HepG2 (cell line): ENCODE measurements around the gene GATA5. TPM values are rescaled to one million over a fixed set of nuclear protein-coding genes. Genes with fewer than 3 reads are reported as not detected.

Experiments used
- ATAC-seq: fragments of 200-7000 bp; cut with Tn5 transposase; 3 replicates; pipeline ENCODE4 v1.9.1; 2020; ENCODE audit warnings: mild to moderate bottlenecking, moderate library complexity
- BruUV-seq: library from RNA; stranded (reverse); fragments of 400-500 nt; replicated peaks from 2 replicates; lab custom pipeline; 2021; lab: Mats Ljungman, UMichigan
- CTCF ChIA-PET: fragments of 300-600 bp; formaldehyde crosslinking; extraction: SDS; loops from one replicate; lab custom pipeline; 2021; ENCODE audit warnings: low total read pairs, inconsistent platforms, low intra/inter-chr PET ratio; lab: Yijun Ruan, JAX
- POLR2A ChIA-PET: fragments of 350-600 bp; sonication (Branson Sonifier 250); formaldehyde crosslinking; loops from one replicate; lab custom pipeline; 2020; ENCODE audit warnings: antibody characterized with exemption, inconsistent platforms; lab: Yijun Ruan, JAX
- DNase-seq: peaks from one replicate; pipeline ENCODE4 v3.0.0-alpha.2; 2015; ENCODE audit warnings: low spot score
- FAIRE-seq: peaks from 3 replicates; lab custom pipeline; 2011; peaks lifted over from hg19 to GRCh38; lab: Jason Lieb, UNC
- H2AFZ ChIP-seq: one replicate; pipeline ENCODE4 v1.6.1; 2011; ENCODE audit warnings: low read length, inconsistent platforms
- H3K27ac ChIP-seq: fragments of 300-600 bp; 3 replicates; pipeline ENCODE4 v1.8.0; 2011; ENCODE audit warnings: mixed run types, mild to moderate bottlenecking, mixed read lengths, low read length, inconsistent platforms; ENCODE audit not compliant: insufficient read depth; ENCODE audit errors: extremely low read length
- H3K27me3 ChIP-seq, 2 experiments: fragments of 200-600 bp in 1 of 2; 2 replicates in 1 of 2; 3 replicates in 1 of 2; pipeline versions ENCODE4 v1.6.0 to v1.8.0; 2011; ENCODE audit warnings: low read length in 2 of 2, mild to moderate bottlenecking in 2 of 2, moderate library complexity in 2 of 2, inconsistent platforms in 1 of 2; ENCODE audit not compliant: insufficient read depth in 2 of 2, control insufficient read depth in 1 of 2
- H3K36me3 ChIP-seq, 2 experiments: fragments of 200-600 bp in 1 of 2; replicated peaks in 1 of 2; 2 replicates in 1 of 2; 3 replicates in 1 of 2; pipeline versions ENCODE4 v1.5.1 to v1.8.0; 2011; ENCODE audit warnings: low read length in 2 of 2, inconsistent platforms in 1 of 2; ENCODE audit not compliant: insufficient read depth in 2 of 2, control insufficient read depth in 1 of 2
- H3K4me1 ChIP-seq: 2 replicates; pipeline ENCODE4 v1.5.1; 2012; ENCODE audit warnings: low read length, inconsistent platforms; ENCODE audit not compliant: insufficient read depth
- H3K4me2 ChIP-seq: 2 replicates; pipeline ENCODE4 v1.6.0; 2011; ENCODE audit warnings: low read depth, low read length, inconsistent platforms
- H3K4me3 ChIP-seq, 3 experiments: fragments of 200-600 bp in 1 of 3; sonication (generic), shearing (Covaris generic) in 1 of 3; replicated peaks in 1 of 3; 2 replicates each; pipeline ENCODE4 v1.5.1; 2011 to 2016; ENCODE audit warnings: low read length in 3 of 3, inconsistent platforms in 2 of 3, low read depth in 2 of 3, mild to moderate bottlenecking in 2 of 3, control low read depth in 1 of 3, mixed read lengths in 1 of 3; ENCODE audit not compliant: insufficient read depth in 1 of 3
- H3K79me2 ChIP-seq: one replicate; pipeline ENCODE4 v1.6.1; 2011; ENCODE audit warnings: low read length, inconsistent platforms; ENCODE audit not compliant: insufficient read depth
- H3K9ac ChIP-seq: 2 replicates; pipeline ENCODE4 v1.6.0; 2011; ENCODE audit warnings: mild to moderate bottlenecking, low read depth, low read length, inconsistent platforms; ENCODE audit not compliant: insufficient read depth
- H3K9me3 ChIP-seq: 2 replicates; pipeline ENCODE4 v1.5.1; 2012; ENCODE audit warnings: mild to moderate bottlenecking, low read length
- H4K20me1 ChIP-seq: 2 replicates; pipeline ENCODE4 v1.6.0; 2011; ENCODE audit warnings: inconsistent platforms, mild to moderate bottlenecking, low read length, moderate library complexity; ENCODE audit not compliant: insufficient read depth
- ATAD3A ChIP-seq: sonication (generic); formaldehyde crosslinking; IDR thresholded peaks from 2 replicates; pipeline ENCODE4 v1.4.0; 2020; ENCODE audit warnings: missing genetic modification reagents
- CBX5 ChIP-seq: sonication (generic); formaldehyde crosslinking; IDR thresholded peaks from 2 replicates; pipeline ENCODE4 v1.4.0; 2020; ENCODE audit warnings: missing genetic modification reagents, borderline replicate concordance
- CENPBD1 ChIP-seq: sonication (generic); formaldehyde crosslinking; IDR thresholded peaks from 2 replicates; pipeline ENCODE4 v1.8.0; 2022; ENCODE audit warnings: missing genetic modification reagents, low read depth, mild to moderate bottlenecking, borderline replicate concordance
- CERS6 ChIP-seq: sonication (generic); formaldehyde crosslinking; IDR thresholded peaks from 2 replicates; pipeline ENCODE4 v1.5.0; 2020; ENCODE audit warnings: missing genetic modification reagents
- HES4 ChIP-seq: sonication (generic); formaldehyde crosslinking; IDR thresholded peaks from 2 replicates; pipeline ENCODE4 v1.9.0; 2021; ENCODE audit warnings: mild to moderate bottlenecking, missing genetic modification reagents, borderline replicate concordance
- MBNL3 ChIP-seq: fragments of 250-450 bp; sonication (Bioruptor Pico); conservative IDR thresholded peaks from 2 replicates; pipeline ENCODE4 v1.8.0; 2022; ENCODE audit warnings: mild to moderate bottlenecking, inconsistent platforms
- TBX3 ChIP-seq: fragments of 450-650 bp; IDR thresholded peaks from 2 replicates; pipeline ENCODE4 v1.6.1; 2017; ENCODE audit warnings: antibody characterized with exemption, mild to moderate bottlenecking, inconsistent platforms, borderline replicate concordance
- ZIK1 ChIP-seq: sonication (generic); formaldehyde crosslinking; IDR thresholded peaks from 2 replicates; pipeline ENCODE4 v1.5.0; 2020; ENCODE audit warnings: mild to moderate bottlenecking, low read depth, missing genetic modification reagents, borderline replicate concordance
- ZNF138 ChIP-seq: sonication (generic); formaldehyde crosslinking; IDR thresholded peaks from 2 replicates; pipeline ENCODE4 v1.5.0; 2020; ENCODE audit warnings: mild to moderate bottlenecking, low read depth, missing genetic modification reagents
- ZNF329 ChIP-seq: sonication (generic); formaldehyde crosslinking; IDR thresholded peaks from 2 replicates; pipeline ENCODE4 v1.9.0; 2021; ENCODE audit warnings: low read depth, mild to moderate bottlenecking, missing genetic modification reagents
- ZNF598 ChIP-seq: sonication (generic); formaldehyde crosslinking; IDR thresholded peaks from 2 replicates; pipeline ENCODE4 v1.5.1; 2020; ENCODE audit warnings: mild to moderate bottlenecking, missing genetic modification reagents, borderline replicate concordance
- ZNF790 ChIP-seq: sonication (generic); formaldehyde crosslinking; IDR thresholded peaks from 2 replicates; pipeline ENCODE4 v1.8.0; 2022; ENCODE audit warnings: missing genetic modification reagents, mild to moderate bottlenecking, borderline replicate concordance
- ZNF816 ChIP-seq: sonication (generic); formaldehyde crosslinking; IDR thresholded peaks from 2 replicates; pipeline ENCODE4 v1.8.0; 2022; ENCODE audit warnings: missing genetic modification reagents, mild to moderate bottlenecking, borderline replicate concordance
- ZNF878 ChIP-seq: sonication (generic); formaldehyde crosslinking; IDR thresholded peaks from 2 replicates; pipeline ENCODE4 v1.8.1; 2023; ENCODE audit warnings: mild to moderate bottlenecking, missing genetic modification reagents, moderate library complexity
- ZSCAN31 ChIP-seq: sonication (generic); formaldehyde crosslinking; IDR thresholded peaks from 2 replicates; pipeline ENCODE4 v1.5.0; 2020; ENCODE audit warnings: low read depth, mild to moderate bottlenecking, missing genetic modification reagents
- WGBS: methylation state at CpG from one replicate; pipeline ENCODE4 v1.1.6; 2017; ENCODE audit warnings: low lambda C conversion rate; 5-methylcytosine and 5-hydroxymethylcytosine counted together
- in situ Hi-C: cut with HindIII; loops from 2 replicates; pipeline ENCODE4 v1.10.0; 2017; ENCODE audit warnings: low pct_unique_long_range_greater_than_20kb; ENCODE audit not compliant: extremely low pct_ligation_motif_present
- intact Hi-C: fragments of 100-400 bp; cut with micrococcal nuclease; formaldehyde crosslinking; loops from one replicate; pipeline ENCODE4 v1.10.0; 2022; ENCODE audit not compliant: unreplicated experiment
- polyA plus RNA-seq, 8 experiments: library from polyadenylated mRNA; depleted of rRNA in 3 of 8; stranded (reverse) in 7 of 8; unstranded in 1 of 8; fragments of >200 nt; fragmentation: Illumina TruSeq in 4 of 8; extraction: Trizol in 4 of 8; gene quantifications; 2 replicates each; pipeline versions ENCODE4 v1.2.1 to v1.2.3, GENCODE V29; 2011 to 2016; ENCODE audit warnings: low read depth in 4 of 8, missing spikeins in 1 of 8, mixed read lengths in 1 of 8; ENCODE audit not compliant: insufficient read depth in 1 of 8
- total RNA-seq, 5 experiments: library from RNA; depleted of rRNA; stranded (reverse); fragments of >200 nt; fragmentation: Illumina TruSeq; extraction: Trizol; gene quantifications; 2 replicates each; pipeline ENCODE4 v1.2.3, GENCODE V29; 2016; ENCODE audit warnings: low read depth in 1 of 5
- TF ChIP-seq, protein P1 (sequence below): sonication (generic); formaldehyde crosslinking; IDR thresholded peaks from 2 replicates; pipeline ENCODE4 v1.4.0; 2020; ENCODE audit warnings: missing genetic modification reagents

GATA5 gene
- total and polyA plus RNA-seq, 2 of the 13 experiments (the other 11 are each of a cell fraction or from before 2014, with no cell fraction given): 0.12 to 0.20 TPM

DNA sequence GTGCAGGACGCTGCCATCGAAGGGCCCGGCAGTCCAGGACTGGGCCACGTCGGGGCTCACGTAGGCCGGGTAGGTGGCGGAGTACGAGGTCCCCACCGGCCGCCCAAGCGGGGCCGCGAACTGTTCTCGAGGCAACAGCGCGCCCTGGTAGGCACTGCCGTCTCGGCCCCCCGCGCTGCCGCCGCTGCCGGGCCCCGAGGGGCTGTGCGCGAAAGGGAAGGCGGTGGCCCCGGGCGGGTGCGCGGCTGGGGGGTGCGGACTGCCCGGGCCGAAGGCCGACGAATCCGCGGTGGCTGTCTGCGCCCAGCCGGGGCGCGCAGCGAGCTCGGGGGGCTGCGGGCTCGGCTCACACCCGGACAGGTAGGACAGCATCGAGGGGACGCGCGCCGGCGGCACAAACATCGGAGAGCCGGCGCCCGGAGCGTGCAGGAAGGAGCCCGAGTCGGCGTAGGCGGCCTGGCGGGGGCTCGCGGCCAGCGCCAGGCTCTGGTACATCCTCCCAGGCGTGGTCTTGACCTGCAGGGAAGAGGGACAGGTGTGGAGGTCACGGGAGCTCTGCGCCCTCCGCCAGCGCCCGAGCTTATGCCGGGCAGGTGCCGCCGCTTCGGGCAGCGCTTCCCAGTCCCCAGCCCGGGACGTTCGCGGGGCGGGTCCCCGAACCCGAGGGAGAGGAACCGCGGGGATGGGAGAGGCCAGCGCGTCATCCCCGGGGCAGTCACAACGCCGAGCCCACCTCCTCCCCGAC lies 596 bp downstream of the GATA5 start:
- no peak for FAIRE-seq
- Histone ChIP-seq H3K4me1 (peaks cover 20% of the 10 kb centered on the region), H4K20me1 (peaks cover 9% of the 10 kb centered on the region; the same call in 1 of the 2 replicates), H2AFZ (no peak overlapping the region), H3K9ac (no peak overlapping the region), H3K36me3 (no peaks in the 10 kb centered on the region), H3K27ac (no peak overlapping the region), H3K9me3 (no peaks in the 10 kb centered on the region), H3K27me3 (peaks cover 13 to 40% of the 10 kb centered on the region in 2 experiments), H3K4me2 (0 out of 2 replicates have a peak overlapping the region, but pooled peaks have one; percentile 30), H3K4me3 (peak overlapping the region in 1 of 3 experiments; percentile 45; a peak in 1 of 6 replicates), H3K79me2 (no peaks in the 10 kb centered on the region)
- DNase-seq: no peak
- no peak for ATAC-seq
- BruUV-seq: no TSS peak
- POLR2A ChIA-PET: no interaction called here
- intact Hi-C loops (no loop called here), in situ Hi-C loops (no loop called here)
- WGBS: 94% methylated on average over 82 of the region's 93 CpGs
- TF ChIP-seq TBX3 (no peak), ZNF598 (no peak), ZNF138 (CRISPR knock-in tag) (no peak), ZNF878 (CRISPR knock-in tag) (no peak), CENPBD1 (CRISPR knock-in tag) (no peak), ATAD3A (CRISPR knock-in tag) (no peak), CBX5 (CRISPR knock-in tag) (no peak), HES4 (CRISPR knock-in tag) (no peak), ZNF816 (CRISPR knock-in tag) (no peak), ZNF790 (CRISPR knock-in tag) (no peak), ZIK1 (CRISPR knock-in tag) (no peak), ZSCAN31 (no peak), ZNF329 (CRISPR knock-in tag) (no peak), CERS6 (CRISPR knock-in tag) (no peak), MBNL3 (CRISPR knock-in tag) (no peak)
- TF ChIP-seq, protein P1, sequence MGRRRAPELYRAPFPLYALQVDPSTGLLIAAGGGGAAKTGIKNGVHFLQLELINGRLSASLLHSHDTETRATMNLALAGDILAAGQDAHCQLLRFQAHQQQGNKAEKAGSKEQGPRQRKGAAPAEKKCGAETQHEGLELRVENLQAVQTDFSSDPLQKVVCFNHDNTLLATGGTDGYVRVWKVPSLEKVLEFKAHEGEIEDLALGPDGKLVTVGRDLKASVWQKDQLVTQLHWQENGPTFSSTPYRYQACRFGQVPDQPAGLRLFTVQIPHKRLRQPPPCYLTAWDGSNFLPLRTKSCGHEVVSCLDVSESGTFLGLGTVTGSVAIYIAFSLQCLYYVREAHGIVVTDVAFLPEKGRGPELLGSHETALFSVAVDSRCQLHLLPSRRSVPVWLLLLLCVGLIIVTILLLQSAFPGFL (CRISPR knock-in tag): no peak
- CTCF ChIA-PET: no interaction called here
